Astrocyte (in vitro differentiated cells and primary cell): Measurements from ENCODE around the gene SHROOM3. TPM values are rescaled to one million over a fixed set of nuclear protein-coding genes. Genes with fewer than 3 reads are reported as not detected.

Experiments
- DNase-seq: peaks from one replicate; pipeline ENCODE4 v3.0.0-alpha.2; 2010; ENCODE audit warnings: low read depth
- FAIRE-seq: peaks from 2 replicates; lab custom pipeline; 2011; peaks lifted over from hg19 to GRCh38; lab: Jason Lieb, UNC
- H2AFZ ChIP-seq: 2 replicates; pipeline ENCODE4 v1.6.0; 2012; ENCODE audit warnings: low read depth, low read length, inconsistent platforms
- H3K27ac ChIP-seq: 2 replicates; pipeline ENCODE4 v1.5.1; 2011; ENCODE audit warnings: low read depth, low read length, inconsistent platforms
- H3K27me3 ChIP-seq: 2 replicates; pipeline ENCODE4 v1.6.0; 2011; ENCODE audit warnings: low read length, inconsistent platforms; ENCODE audit not compliant: insufficient read depth
- H3K36me3 ChIP-seq: 2 replicates; pipeline ENCODE4 v1.5.1; 2011; ENCODE audit warnings: low read length, inconsistent platforms; ENCODE audit not compliant: insufficient read depth
- H3K4me1 ChIP-seq: 2 replicates; pipeline ENCODE4 v1.5.1; 2011; ENCODE audit warnings: low read length, inconsistent platforms; ENCODE audit not compliant: insufficient read depth
- H3K4me2 ChIP-seq: 2 replicates; pipeline ENCODE4 v1.6.0; 2012; ENCODE audit warnings: low read length, inconsistent platforms
- H3K4me3 ChIP-seq: 2 replicates; pipeline ENCODE4 v1.5.1; 2011; ENCODE audit warnings: low read depth, mild to moderate bottlenecking, low read length, inconsistent platforms; ENCODE audit not compliant: insufficient read depth
- H3K79me2 ChIP-seq: 2 replicates; pipeline ENCODE4 v1.6.0; 2012; ENCODE audit warnings: mild to moderate bottlenecking, low read length, inconsistent platforms; ENCODE audit not compliant: insufficient read depth
- H3K9ac ChIP-seq: 2 replicates; pipeline ENCODE4 v1.6.0; 2012; ENCODE audit warnings: mild to moderate bottlenecking, low read length, inconsistent platforms
- H3K9me3 ChIP-seq: 2 replicates; pipeline ENCODE4 v1.5.1; 2012; ENCODE audit warnings: low read depth, mild to moderate bottlenecking, low read length, inconsistent platforms; ENCODE audit not compliant: insufficient read depth
- H4K20me1 ChIP-seq: 2 replicates; pipeline ENCODE4 v1.6.0; 2012; ENCODE audit warnings: low read length, inconsistent platforms; ENCODE audit not compliant: insufficient read depth
- H3K27ac Mint-ChIP-seq: one replicate; pipeline ENCODE4 v1.8.0; 2021; ENCODE audit warnings: mild to moderate bottlenecking, mixed read lengths; ENCODE audit not compliant: unreplicated experiment
- H3K27me3 Mint-ChIP-seq: one replicate; pipeline ENCODE4 v1.8.0; 2021; ENCODE audit warnings: low read depth, mixed read lengths; ENCODE audit not compliant: unreplicated experiment
- H3K36me3 Mint-ChIP-seq: one replicate; pipeline ENCODE4 v1.8.0; 2021; ENCODE audit warnings: low read depth, mixed read lengths; ENCODE audit not compliant: unreplicated experiment
- H3K4me1 Mint-ChIP-seq: one replicate; pipeline ENCODE4 v1.8.0; 2021; ENCODE audit warnings: low read depth, mixed read lengths; ENCODE audit not compliant: unreplicated experiment
- H3K4me3 Mint-ChIP-seq: one replicate; pipeline ENCODE4 v1.8.0; 2021; ENCODE audit warnings: mild to moderate bottlenecking, moderate library complexity, mixed read lengths; ENCODE audit not compliant: unreplicated experiment
- H3K9me3 Mint-ChIP-seq: one replicate; pipeline ENCODE4 v1.8.0; 2021; ENCODE audit warnings: mild to moderate bottlenecking, mixed read lengths; ENCODE audit not compliant: unreplicated experiment
- CTCF ChIP-seq: IDR thresholded peaks from 2 replicates; pipeline ENCODE4 v1.5.1; 2011; ENCODE audit warnings: low read depth, mild to moderate bottlenecking, inconsistent platforms, low read length, moderate library complexity; ENCODE audit not compliant: insufficient read depth
- EZH2 ChIP-seq: IDR thresholded peaks from 2 replicates; pipeline ENCODE4 v1.6.1; 2012; ENCODE audit warnings: mild to moderate bottlenecking, low read length, inconsistent platforms; ENCODE audit not compliant: insufficient read depth
- total RNA-seq: library from RNA; stranded (reverse); gene quantifications from 2 replicates; pipeline ENCODE4 v1.2.1, GENCODE V29; 2021

SHROOM3 gene
- total RNA-seq, 1 donor from 2014 or later, result 64.6 TPM

DNA sequence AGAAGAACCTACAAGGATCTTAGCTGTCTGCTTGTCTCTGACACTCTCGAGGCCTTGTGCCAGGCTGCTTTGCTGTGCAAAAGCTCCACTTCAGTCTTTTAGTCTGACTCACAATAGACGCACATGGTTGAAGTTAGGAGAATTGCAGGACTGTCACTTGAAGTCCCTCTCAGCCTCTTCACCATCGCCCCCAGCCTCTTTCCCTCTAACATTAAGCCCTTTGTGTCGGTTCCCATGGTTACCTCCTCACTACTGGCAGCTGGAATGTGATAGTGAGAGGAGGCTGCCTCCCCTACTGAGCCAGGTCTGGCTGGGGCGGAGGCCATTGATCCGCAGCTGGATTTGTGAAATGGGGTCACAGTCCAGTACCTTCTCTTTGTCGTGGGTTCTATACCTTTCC is 261.1 kb downstream of the SHROOM3 start:
- Histone ChIP-seq H4K20me1 (peaks cover 9% of the 10 kb centered on the region), H3K27ac (no peak overlapping the region), H3K4me2 (no peak overlapping the region), H3K79me2 (peaks cover 55% of the 10 kb centered on the region), H3K9me3 (no peaks in the 10 kb centered on the region), H3K4me3 (no peak overlapping the region), H2AFZ (no peak overlapping the region), H3K9ac (no peak overlapping the region), H3K4me1 (peaks cover 9% of the 10 kb centered on the region), H3K27me3 (no peaks in the 10 kb centered on the region), H3K36me3 (no peaks in the 10 kb centered on the region)
- no peak for TF ChIP-seq EZH2
- TF ChIP-seq CTCF, result no peak
- Mint-ChIP-seq H3K4me1 (peaks cover 63% of the 10 kb centered on the region), H3K9me3 (peaks cover 3% of the 10 kb centered on the region), H3K27ac (peak overlapping the region; percentile 43), H3K36me3 (peaks cover 2% of the 10 kb centered on the region), H3K4me3 (peak overlapping the region; percentile 54), H3K27me3 (no peaks in the 10 kb centered on the region)
- DNase-seq, result peak; percentile 62
- FAIRE-seq, result no peak

DNA sequence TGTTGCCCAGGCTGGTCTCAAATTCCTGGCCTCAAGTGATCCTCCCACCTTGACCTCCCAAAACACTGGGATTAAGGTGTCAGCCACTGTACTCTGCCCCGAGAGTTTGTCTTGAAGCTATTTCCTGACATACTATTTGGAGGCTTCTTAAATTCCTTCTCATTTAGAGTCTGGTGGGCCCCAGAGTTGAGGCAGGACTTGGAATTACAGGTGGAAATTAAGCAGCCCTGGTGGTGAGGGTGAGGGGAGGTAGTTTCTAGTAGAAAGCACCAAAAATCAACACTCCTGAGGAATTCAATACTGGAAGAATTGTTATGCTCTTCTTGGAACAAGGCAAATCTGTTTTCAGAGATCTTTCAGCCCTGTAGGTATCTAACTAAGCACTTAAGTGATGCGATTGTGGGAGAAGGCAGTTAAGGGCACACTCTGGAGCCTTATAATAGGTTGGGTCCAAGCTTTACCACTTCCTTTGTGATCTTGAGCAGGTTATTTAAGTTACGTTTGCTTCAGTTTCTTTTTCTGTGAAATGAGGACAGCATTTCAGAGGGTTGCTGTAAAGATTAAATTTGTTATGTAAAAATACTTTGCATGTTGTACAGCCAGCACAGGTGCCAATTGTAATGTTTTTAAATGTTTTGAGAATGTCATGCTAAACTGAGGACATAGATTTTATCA is 262.2 kb downstream of the SHROOM3 start:
- peaks cover 9% of the 10 kb centered on the region for H3K4me1 ChIP-seq
- Mint-ChIP-seq H3K4me1 (peaks cover 54% of the 10 kb centered on the region), H3K27me3 (no peaks in the 10 kb centered on the region), H3K4me3 (no peak overlapping the region), H3K36me3 (peaks cover 2% of the 10 kb centered on the region), H3K9me3 (peaks cover 3% of the 10 kb centered on the region), H3K27ac (peak overlapping the region; percentile 43)
- TF ChIP-seq CTCF, result no peak
- no peak for TF ChIP-seq EZH2
- no peak overlapping the region for H3K4me2 ChIP-seq
- FAIRE-seq, result no peak
- H3K36me3 ChIP-seq, result no peaks in the 10 kb centered on the region
- no peaks in the 10 kb centered on the region for H3K9me3 ChIP-seq
- H3K27me3 ChIP-seq, result no peaks in the 10 kb centered on the region
- no peak overlapping the region for H3K9ac ChIP-seq
- peaks cover 44% of the 10 kb centered on the region for H3K79me2 ChIP-seq
- H3K4me3 ChIP-seq, result no peak overlapping the region
- no peak overlapping the region for H2AFZ ChIP-seq
- H3K27ac ChIP-seq, result no peak overlapping the region
- no peak for DNase-seq
- H4K20me1 ChIP-seq, result peaks cover 9% of the 10 kb centered on the region

- H3K36me3 ChIP-seq, result no peaks in the 10 kb centered on the region
- no peak overlapping the region for H3K9ac ChIP-seq
- TF ChIP-seq EZH2, result no peak
- TF ChIP-seq CTCF, result no peak
- H3K27ac ChIP-seq, result no peak overlapping the region
- Mint-ChIP-seq H3K4me3 (no peak overlapping the region), H3K27me3 (no peaks in the 10 kb centered on the region), H3K4me1 (peaks cover 57% of the 10 kb centered on the region), H3K27ac (no peak overlapping the region), H3K36me3 (no peaks in the 10 kb centered on the region), H3K9me3 (peaks cover 3% of the 10 kb centered on the region)
- H3K27me3 ChIP-seq, result no peaks in the 10 kb centered on the region
- DNase-seq (no peak), FAIRE-seq (no peak)
- peaks cover 14% of the 10 kb centered on the region for H3K4me1 ChIP-seq
- peaks cover 37% of the 10 kb centered on the region for H3K79me2 ChIP-seq
- H3K4me2 ChIP-seq, result no peak overlapping the region
- no peaks in the 10 kb centered on the region for H3K9me3 ChIP-seq
- H3K4me3 ChIP-seq, result no peak overlapping the region
- no peak overlapping the region for H2AFZ ChIP-seq
- peaks cover 9% of the 10 kb centered on the region for H4K20me1 ChIP-seq
Measured at GRCh38 chr4:76698141-76698540, 263.1 kb downstream of the SHROOM3 start.
